Ovary (tissue), 3 donors: ENCODE data around the gene TBC1D22B.

Source experiments
- POLR2A ChIP-seq: fragments of 450-650 bp; IDR thresholded peaks from one replicate; pipeline ENCODE4 v1.6.1; 2017; ENCODE audit warnings: antibody characterized with exemption, mild to moderate bottlenecking, moderate library complexity
- TF ChIP-seq, protein P1 (sequence below), 3 donors: fragments of 450-650 bp in 2 of 3; fragments of 200-600 bp in 1 of 3; IDR thresholded peaks; one replicate each; pipeline versions ENCODE4 v1.5.1 to v1.8.0; 2016 to 2022; ENCODE audit warnings: antibody characterized with exemption in 3 of 3, mild to moderate bottlenecking in 1 of 3
- donor health status: DM: no; HTN: no; CAD: no.

DNA sequence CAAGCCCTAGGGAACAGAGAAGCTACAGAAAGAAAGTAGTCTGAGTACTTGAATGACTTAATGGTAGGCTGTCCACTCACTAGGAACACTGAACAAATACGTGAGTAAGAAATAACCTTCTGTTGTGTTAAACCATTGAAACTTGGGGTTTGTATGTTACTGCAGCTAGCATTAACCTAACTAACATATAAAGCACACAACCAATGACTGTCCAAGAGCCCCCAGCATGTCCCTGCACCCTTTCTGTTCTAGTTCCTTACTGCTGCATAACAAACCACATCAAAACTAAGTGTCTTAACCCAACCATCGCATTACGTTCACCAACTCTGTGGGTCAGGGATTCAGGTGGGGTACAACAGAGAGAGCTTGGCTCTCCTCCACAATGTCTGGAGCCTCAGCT is 85.7 kb downstream of the TBC1D22B start:
- no peak for TF ChIP-seq POLR2A
- TF ChIP-seq, protein P1, sequence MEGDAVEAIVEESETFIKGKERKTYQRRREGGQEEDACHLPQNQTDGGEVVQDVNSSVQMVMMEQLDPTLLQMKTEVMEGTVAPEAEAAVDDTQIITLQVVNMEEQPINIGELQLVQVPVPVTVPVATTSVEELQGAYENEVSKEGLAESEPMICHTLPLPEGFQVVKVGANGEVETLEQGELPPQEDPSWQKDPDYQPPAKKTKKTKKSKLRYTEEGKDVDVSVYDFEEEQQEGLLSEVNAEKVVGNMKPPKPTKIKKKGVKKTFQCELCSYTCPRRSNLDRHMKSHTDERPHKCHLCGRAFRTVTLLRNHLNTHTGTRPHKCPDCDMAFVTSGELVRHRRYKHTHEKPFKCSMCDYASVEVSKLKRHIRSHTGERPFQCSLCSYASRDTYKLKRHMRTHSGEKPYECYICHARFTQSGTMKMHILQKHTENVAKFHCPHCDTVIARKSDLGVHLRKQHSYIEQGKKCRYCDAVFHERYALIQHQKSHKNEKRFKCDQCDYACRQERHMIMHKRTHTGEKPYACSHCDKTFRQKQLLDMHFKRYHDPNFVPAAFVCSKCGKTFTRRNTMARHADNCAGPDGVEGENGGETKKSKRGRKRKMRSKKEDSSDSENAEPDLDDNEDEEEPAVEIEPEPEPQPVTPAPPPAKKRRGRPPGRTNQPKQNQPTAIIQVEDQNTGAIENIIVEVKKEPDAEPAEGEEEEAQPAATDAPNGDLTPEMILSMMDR (IDR thresholded peaks at IDR 0.05): no peak
